Mammary epithelial cell (primary cell): ENCODE results near the gene PLEKHA5.

Experiments
- EZH2 ChIP-seq: IDR thresholded peaks from 2 replicates; pipeline ENCODE4 v1.6.1; 2012; ENCODE audit warnings: low read length, inconsistent platforms, borderline replicate concordance
- TF ChIP-seq, protein P1 (sequence below), 2 donors: IDR thresholded peaks in 1 of 2; conservative IDR thresholded peaks in 1 of 2; 2 replicates each; pipeline ENCODE4 v1.5.1; 2011 to 2012; ENCODE audit warnings: inconsistent platforms in 2 of 2, low read length in 2 of 2, mild to moderate bottlenecking in 2 of 2, control low read depth in 1 of 2, low read depth in 1 of 2; ENCODE audit not compliant: insufficient read depth in 1 of 2; ENCODE audit errors: extremely low read depth in 1 of 2

DNA sequence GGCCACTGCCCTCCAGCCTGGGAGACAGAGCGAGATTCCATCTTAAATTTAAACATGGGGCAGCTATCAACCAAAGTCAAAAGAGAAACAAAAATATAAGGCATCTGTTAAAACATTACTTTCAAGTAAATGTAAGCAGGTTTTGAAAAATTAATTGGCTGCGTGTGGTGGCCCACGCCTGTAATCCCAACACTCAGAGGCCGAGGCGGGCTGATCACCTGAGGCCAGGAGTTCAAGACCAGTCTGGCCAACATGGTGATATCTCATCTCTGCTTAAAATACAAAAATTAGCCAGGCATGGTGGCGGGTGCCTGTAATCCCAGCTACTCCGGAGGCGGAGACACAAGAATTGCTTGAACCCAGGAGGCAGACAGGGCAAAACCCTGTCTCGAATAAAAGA, 82.7 kb downstream of the PLEKHA5 start:
- TF ChIP-seq, protein P1, sequence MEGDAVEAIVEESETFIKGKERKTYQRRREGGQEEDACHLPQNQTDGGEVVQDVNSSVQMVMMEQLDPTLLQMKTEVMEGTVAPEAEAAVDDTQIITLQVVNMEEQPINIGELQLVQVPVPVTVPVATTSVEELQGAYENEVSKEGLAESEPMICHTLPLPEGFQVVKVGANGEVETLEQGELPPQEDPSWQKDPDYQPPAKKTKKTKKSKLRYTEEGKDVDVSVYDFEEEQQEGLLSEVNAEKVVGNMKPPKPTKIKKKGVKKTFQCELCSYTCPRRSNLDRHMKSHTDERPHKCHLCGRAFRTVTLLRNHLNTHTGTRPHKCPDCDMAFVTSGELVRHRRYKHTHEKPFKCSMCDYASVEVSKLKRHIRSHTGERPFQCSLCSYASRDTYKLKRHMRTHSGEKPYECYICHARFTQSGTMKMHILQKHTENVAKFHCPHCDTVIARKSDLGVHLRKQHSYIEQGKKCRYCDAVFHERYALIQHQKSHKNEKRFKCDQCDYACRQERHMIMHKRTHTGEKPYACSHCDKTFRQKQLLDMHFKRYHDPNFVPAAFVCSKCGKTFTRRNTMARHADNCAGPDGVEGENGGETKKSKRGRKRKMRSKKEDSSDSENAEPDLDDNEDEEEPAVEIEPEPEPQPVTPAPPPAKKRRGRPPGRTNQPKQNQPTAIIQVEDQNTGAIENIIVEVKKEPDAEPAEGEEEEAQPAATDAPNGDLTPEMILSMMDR (conservative IDR thresholded peaks at IDR 0.05 in 1 of 2, IDR thresholded peaks at IDR 0.05 in 1 of 2; ENCODE audit: extremely low read depth in 1 of 2, insufficient read depth in 1 of 2, low read depth in 1 of 2, low read length in 2 of 2), result no peak
- TF ChIP-seq EZH2, result no peak
